ENCODE data around the gene MRPS5.

The MRPS5 gene

DNA sequence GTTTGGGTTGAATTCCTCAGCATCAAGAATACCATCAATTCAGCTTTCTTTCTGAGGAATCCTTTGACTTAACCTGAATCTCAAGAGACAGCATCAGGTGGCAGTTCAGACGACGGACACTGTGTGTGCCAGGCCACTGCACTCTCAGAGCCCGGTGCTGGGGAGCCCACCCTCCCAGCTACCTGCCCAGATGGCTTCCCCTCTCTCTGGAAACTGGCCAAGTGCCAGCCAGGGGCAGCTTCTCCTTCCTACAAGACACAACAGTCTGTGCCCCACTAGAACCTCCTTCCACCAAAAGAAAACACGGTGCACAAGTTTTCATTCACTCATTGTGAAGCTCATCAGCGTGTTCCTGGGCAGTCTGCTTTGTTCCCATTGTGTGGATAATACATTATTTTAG lies 67.6 kb downstream of the MRPS5 start:
- no peak overlapping the region for H3K4me3 ChIP-seq
- no peaks in the 10 kb centered on the region for H3K36me3 ChIP-seq (ENCODE audit: insufficient read depth, low read length)
- TF ChIP-seq FOXP2 (optimal IDR thresholded peaks at IDR 0.05; ENCODE audit: control extremely low read depth, extremely low read length, insufficient read depth) = no peak
- TF ChIP-seq POLR2AphosphoS5 (IDR thresholded peaks at IDR 0.05; ENCODE audit: borderline replicate concordance, low read depth, low read length) = no peak
- no peak for TF ChIP-seq EZH2 (IDR thresholded peaks at IDR 0.05)

DNA sequence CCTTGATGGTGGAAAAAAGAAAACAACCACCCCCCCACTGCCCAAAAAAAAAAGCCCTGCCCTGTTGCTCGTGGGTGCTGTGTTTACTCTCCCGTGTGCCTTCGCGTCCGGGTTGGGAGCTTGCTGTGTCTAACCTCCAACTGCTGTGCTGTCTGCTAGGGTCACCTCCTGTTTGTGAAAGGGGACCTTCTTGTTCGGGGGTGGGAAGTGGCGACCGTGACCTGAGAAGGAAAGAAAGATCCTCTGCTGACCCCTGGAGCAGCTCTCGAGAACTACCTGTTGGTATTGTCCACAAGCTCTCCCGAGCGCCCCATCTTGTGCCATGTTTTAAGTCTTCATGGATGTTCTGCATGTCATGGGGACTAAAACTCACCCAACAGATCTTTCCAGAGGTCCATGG lies 68.1 kb downstream of the MRPS5 start:
- H3K9me3 ChIP-seq (ENCODE audit: low read depth, low read length) = no peaks in the 10 kb centered on the region
- H3K27ac ChIP-seq = no peak overlapping the region
- H3K9ac ChIP-seq (ENCODE audit: insufficient read length) = no peak overlapping the region
- TF ChIP-seq POLR2AphosphoS5 (IDR thresholded peaks at IDR 0.05; ENCODE audit: borderline replicate concordance, low read depth, low read length) = no peak
- no peak for TF ChIP-seq EZH2 (IDR thresholded peaks at IDR 0.05)
- TF ChIP-seq FOXP2 (optimal IDR thresholded peaks at IDR 0.05; ENCODE audit: control extremely low read depth, extremely low read length, insufficient read depth) = no peak
- no peaks in the 10 kb centered on the region for H3K36me3 ChIP-seq (ENCODE audit: insufficient read depth, low read length)
- no peak for DNase-seq (ENCODE audit: low read depth, low spot score)
- no peak overlapping the region for H3K4me3 ChIP-seq

More for the DNA sequence above, 67.6 kb downstream of the MRPS5 start:
- no peak overlapping the region for H3K27ac ChIP-seq
- no peaks in the 10 kb centered on the region for H3K9me3 ChIP-seq (ENCODE audit: low read depth, low read length)
- no peak for DNase-seq (ENCODE audit: low read depth, low spot score)
- H3K9ac ChIP-seq (ENCODE audit: insufficient read length) = no peak overlapping the region

DNA sequence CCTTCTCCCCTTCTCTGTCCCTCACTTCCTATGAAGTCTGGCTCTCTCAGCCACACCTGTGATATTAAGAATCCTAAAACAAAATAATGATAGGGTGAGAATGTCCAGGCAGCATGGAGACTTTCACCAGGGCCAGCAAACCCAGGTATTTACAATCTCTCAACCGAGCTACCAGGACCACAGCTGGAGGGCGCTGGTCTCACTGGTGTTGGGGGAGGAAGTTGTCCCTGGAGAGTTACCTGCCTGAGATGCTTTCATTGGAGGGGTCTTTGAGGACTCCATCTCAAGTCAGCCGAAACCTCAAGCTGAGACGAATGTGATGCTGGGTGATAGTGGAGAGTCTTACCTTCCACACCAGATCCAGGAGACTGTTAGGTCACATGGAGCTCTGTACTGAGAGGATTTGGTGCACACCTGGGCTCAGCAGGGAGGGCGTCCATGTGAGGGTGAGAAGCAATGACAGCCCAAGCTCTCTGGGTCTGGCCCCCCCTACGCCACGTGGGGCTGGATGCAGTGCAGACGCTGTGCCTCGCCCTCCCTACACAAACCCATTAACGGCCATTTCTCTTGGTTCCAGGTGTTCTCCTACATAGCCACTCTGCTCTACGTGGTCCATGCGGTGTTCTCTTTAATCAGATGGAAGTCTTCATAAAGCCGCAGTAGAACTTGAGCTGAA lies 68.7 kb downstream of the MRPS5 start:
- H3K36me3 ChIP-seq (ENCODE audit: insufficient read depth, low read length) = no peaks in the 10 kb centered on the region
- no peak for TF ChIP-seq POLR2AphosphoS5 (IDR thresholded peaks at IDR 0.05; ENCODE audit: borderline replicate concordance, low read depth, low read length)
- no peak for TF ChIP-seq FOXP2 (optimal IDR thresholded peaks at IDR 0.05; ENCODE audit: control extremely low read depth, extremely low read length, insufficient read depth)
- no peak for TF ChIP-seq EZH2 (IDR thresholded peaks at IDR 0.05)
- DNase-seq (ENCODE audit: low read depth, low spot score) = no peak
- H3K4me3 ChIP-seq = no peak overlapping the region
- no peaks in the 10 kb centered on the region for H3K9me3 ChIP-seq (ENCODE audit: low read depth, low read length)
- no peak overlapping the region for H3K9ac ChIP-seq (ENCODE audit: insufficient read length)
- no peak overlapping the region for H3K27ac ChIP-seq

DNA sequence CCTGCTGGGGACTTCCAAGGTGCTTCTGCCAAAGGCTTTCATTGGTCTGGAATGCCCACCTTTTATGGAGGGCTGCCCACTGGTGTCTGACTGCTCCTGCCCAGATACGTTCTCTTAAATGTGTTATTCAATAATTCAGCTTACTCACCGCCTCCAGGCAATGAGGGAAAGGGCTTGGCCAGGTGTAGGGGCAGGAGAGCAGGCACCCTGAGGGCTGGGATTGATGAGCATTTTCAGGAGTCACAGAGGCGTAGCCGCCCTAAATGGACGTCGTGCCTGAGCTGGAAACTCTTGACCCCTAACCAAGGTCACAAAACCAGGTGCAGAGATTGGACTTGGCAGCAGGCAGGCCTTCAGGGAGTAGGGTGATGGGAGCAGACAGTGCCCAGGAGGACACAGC lies 69.3 kb downstream of the MRPS5 start:
- DNase-seq (ENCODE audit: low read depth, low spot score) = no peak
- no peaks in the 10 kb centered on the region for H3K36me3 ChIP-seq (ENCODE audit: insufficient read depth, low read length)
- H3K9me3 ChIP-seq (ENCODE audit: low read depth, low read length) = no peaks in the 10 kb centered on the region
- TF ChIP-seq EZH2 (IDR thresholded peaks at IDR 0.05) (no peak), FOXP2 (optimal IDR thresholded peaks at IDR 0.05; ENCODE audit: control extremely low read depth, extremely low read length, insufficient read depth) (no peak), POLR2AphosphoS5 (IDR thresholded peaks at IDR 0.05; ENCODE audit: borderline replicate concordance, low read depth, low read length) (no peak)
- H3K4me3 ChIP-seq = no peak overlapping the region
- H3K27ac ChIP-seq = no peak overlapping the region
- H3K9ac ChIP-seq (ENCODE audit: insufficient read length) = no peak overlapping the region

DNA sequence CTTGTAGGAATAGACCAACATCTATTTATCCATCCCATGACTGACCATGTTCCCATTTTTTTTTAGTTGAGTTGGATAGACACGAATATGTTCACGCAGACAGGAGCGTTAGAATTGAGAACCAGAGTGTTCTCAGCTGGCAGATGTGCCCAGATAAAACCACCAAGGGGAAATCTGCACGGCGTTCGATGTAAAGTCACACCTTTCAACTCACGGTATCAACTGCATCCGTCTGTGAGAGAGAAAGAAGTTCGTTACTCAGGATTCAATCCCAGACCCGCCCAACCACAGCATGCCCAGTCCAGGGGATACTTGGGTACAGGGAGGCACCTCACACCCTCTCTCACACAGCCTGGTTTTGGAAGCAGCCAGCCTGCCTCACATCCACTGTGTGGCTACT lies 70.0 kb downstream of the MRPS5 start:
- H3K4me3 ChIP-seq = no peak overlapping the region
- no peak for DNase-seq (ENCODE audit: low read depth, low spot score)
- no peak overlapping the region for H3K9ac ChIP-seq (ENCODE audit: insufficient read length)
- H3K36me3 ChIP-seq (ENCODE audit: insufficient read depth, low read length) = no peaks in the 10 kb centered on the region
- no peak for TF ChIP-seq EZH2 (IDR thresholded peaks at IDR 0.05)
- no peak for TF ChIP-seq POLR2AphosphoS5 (IDR thresholded peaks at IDR 0.05; ENCODE audit: borderline replicate concordance, low read depth, low read length)
- no peak for TF ChIP-seq FOXP2 (optimal IDR thresholded peaks at IDR 0.05; ENCODE audit: control extremely low read depth, extremely low read length, insufficient read depth)
- no peak overlapping the region for H3K27ac ChIP-seq
- no peaks in the 10 kb centered on the region for H3K9me3 ChIP-seq (ENCODE audit: low read depth, low read length)

DNA sequence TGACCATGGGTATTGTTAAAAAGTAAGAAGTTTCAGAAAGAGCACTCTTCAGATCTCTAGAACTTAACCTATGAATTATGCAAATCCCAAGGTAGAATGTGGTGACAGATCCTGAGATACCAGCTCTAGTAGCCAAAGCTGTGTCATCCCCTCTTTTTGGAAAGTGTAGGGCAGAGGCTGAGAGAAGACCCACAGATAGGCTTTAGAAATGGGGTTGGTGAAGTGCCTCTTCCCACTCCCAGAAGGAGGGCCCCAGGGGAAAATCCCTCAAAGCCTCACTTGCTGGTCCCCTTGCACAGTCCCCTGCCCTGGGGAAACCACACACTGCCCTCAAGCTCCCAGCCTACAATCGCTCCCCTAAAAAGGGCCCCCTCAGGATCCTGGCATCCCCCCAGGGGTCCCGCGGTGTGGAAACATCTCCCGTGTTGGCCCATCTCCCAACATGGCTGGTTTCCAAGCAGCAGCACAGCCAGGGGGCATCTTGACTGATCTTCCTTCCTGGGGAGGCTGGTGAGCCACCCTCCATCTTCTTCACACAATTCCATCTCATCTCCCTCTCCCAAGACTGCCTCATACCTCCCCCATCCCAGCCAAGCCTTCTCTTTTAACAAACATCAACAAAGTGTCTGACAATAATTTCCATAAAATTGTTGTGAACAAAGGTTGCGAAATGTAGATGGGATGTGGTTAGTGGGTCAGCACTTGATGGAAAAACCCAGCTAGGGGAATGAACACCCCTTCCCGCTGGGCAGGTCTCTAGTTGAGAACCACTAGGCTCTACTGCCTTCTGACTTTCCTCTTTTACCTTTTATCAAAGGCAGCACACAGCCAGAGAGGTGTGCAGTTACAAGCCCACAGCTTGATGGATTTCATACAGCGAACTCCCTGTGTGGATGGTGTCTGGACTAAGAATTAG lies 71.0 kb downstream of the MRPS5 start:
- Histone ChIP-seq H3K36me3 (ENCODE audit: insufficient read depth, low read length) (no peaks in the 10 kb centered on the region), H3K27ac (no peak overlapping the region), H3K4me3 (no peak overlapping the region), H3K9me3 (ENCODE audit: low read depth, low read length) (no peaks in the 10 kb centered on the region), H3K9ac (ENCODE audit: insufficient read length) (no peak overlapping the region)
- no peak for DNase-seq (ENCODE audit: low read depth, low spot score)
- TF ChIP-seq EZH2 (IDR thresholded peaks at IDR 0.05) (no peak), POLR2AphosphoS5 (IDR thresholded peaks at IDR 0.05; ENCODE audit: borderline replicate concordance, low read depth, low read length) (no peak), FOXP2 (optimal IDR thresholded peaks at IDR 0.05; ENCODE audit: control extremely low read depth, extremely low read length, insufficient read depth) (no peak)

DNA sequence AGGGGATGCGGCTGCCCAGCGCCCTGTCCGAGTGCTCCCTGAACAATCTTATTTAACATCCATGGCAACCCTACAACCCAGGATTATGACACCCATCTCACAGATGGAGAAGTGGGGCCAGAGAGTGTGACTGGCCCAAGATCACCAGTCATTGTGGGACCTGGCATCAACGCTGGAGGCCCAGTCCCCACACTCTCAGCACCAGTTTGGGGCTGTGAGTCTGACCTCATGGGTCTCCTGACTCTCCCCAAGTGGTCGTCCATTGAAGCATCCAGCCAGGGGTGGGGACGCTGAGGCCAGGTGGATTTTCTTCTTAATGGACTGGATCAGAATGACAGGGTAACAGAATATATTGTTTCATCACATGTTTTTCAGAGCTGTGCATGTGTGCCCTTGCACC lies 71.6 kb downstream of the MRPS5 start:
- no peak overlapping the region for H3K27ac ChIP-seq
- H3K36me3 ChIP-seq (ENCODE audit: insufficient read depth, low read length) = no peaks in the 10 kb centered on the region
- no peak overlapping the region for H3K4me3 ChIP-seq
- H3K9me3 ChIP-seq (ENCODE audit: low read depth, low read length) = no peaks in the 10 kb centered on the region
- DNase-seq (ENCODE audit: low read depth, low spot score) = no peak
- no peak overlapping the region for H3K9ac ChIP-seq (ENCODE audit: insufficient read length)
- no peak for TF ChIP-seq POLR2AphosphoS5 (IDR thresholded peaks at IDR 0.05; ENCODE audit: borderline replicate concordance, low read depth, low read length)
- TF ChIP-seq EZH2 (IDR thresholded peaks at IDR 0.05) = no peak
- TF ChIP-seq FOXP2 (optimal IDR thresholded peaks at IDR 0.05; ENCODE audit: control extremely low read depth, extremely low read length, insufficient read depth) = no peak

DNA sequence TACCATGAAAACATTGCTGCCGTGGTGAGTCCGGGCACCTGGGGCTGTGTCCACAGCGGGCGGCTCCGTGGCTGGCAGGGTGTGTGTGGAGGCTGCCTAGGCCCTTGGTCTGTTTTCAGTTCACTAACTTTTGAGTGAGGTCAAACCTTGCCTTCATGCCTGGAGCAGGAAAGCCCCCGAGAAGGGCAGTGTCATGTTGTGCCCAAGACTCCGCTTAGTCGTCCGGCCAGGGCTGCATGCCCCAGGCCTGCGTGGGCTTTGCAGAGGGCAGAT lies 72.0 kb downstream of the MRPS5 start:
- no peak for DNase-seq (ENCODE audit: low read depth, low spot score)
- Histone ChIP-seq H3K36me3 (ENCODE audit: insufficient read depth, low read length) (no peaks in the 10 kb centered on the region), H3K9ac (ENCODE audit: insufficient read length) (no peak overlapping the region), H3K9me3 (ENCODE audit: low read depth, low read length) (no peaks in the 10 kb centered on the region), H3K4me3 (no peak overlapping the region), H3K27ac (no peak overlapping the region)
- TF ChIP-seq POLR2AphosphoS5 (IDR thresholded peaks at IDR 0.05; ENCODE audit: borderline replicate concordance, low read depth, low read length) = no peak
- TF ChIP-seq FOXP2 (optimal IDR thresholded peaks at IDR 0.05; ENCODE audit: control extremely low read depth, extremely low read length, insufficient read depth) = no peak
- TF ChIP-seq EZH2 (IDR thresholded peaks at IDR 0.05) = no peak
